ENCODE data around the gene GPX2. TPM values are rescaled to one million over a fixed set of nuclear protein-coding genes. Genes with fewer than 3 reads are reported as not detected.

GPX2 gene
- total and polyA plus RNA-seq, 2 of the 4 experiments (the other 2 are of a cell fraction): not detected

GRCh38 chr14:64950889-64951288 lies 8.3 kb upstream of the GPX2 start:
- peaks cover 11% of the 10 kb centered on the region; the same call in 1 of the 2 replicates for H3K36me3 ChIP-seq (ENCODE audit: control insufficient read depth, insufficient read depth, low read length)
- CTCF ChIA-PET: no interaction called here
- no peak overlapping the region for H2BK20ac ChIP-seq (ENCODE audit: low read depth, low read length)
- no peak overlapping the region for H3K23ac ChIP-seq (ENCODE audit: low read depth, low read length)
- H3K18ac ChIP-seq (ENCODE audit: low read depth, low read length): no peak overlapping the region
- H4K20me1 ChIP-seq (ENCODE audit: insufficient read depth, low read length): no peaks in the 10 kb centered on the region
- no peak overlapping the region for H4K91ac ChIP-seq (ENCODE audit: insufficient read depth, low read depth, low read length)
- H2BK5ac ChIP-seq (ENCODE audit: low read depth, low read length, poor library complexity, severe bottlenecking): no peak overlapping the region
- H4K5ac ChIP-seq (ENCODE audit: low read depth, low read length): no peak overlapping the region
- H3K79me1 ChIP-seq (ENCODE audit: low read depth in 1 of 2, low read length in 2 of 2): no peaks in the 10 kb centered on the region; a peak in 1 of 4 replicates
- TF ChIP-seq SMC3 (IDR thresholded peaks at IDR 0.05; ENCODE audit: low read depth, low read length) (no peak), POLR2A (IDR thresholded peaks at IDR 0.05; ENCODE audit: low read depth, low read length) (no peak), BHLHE40 (IDR thresholded peaks at IDR 0.05; ENCODE audit: low read depth, low read length) (no peak), MAFK (IDR thresholded peaks at IDR 0.05; ENCODE audit: low read depth, low read length) (no peak), CEBPB (IDR thresholded peaks at IDR 0.05; ENCODE audit: low read depth, low read length) (no peak), RAD21 (IDR thresholded peaks at IDR 0.05; ENCODE audit: low read length) (no peak), RCOR1 (IDR thresholded peaks at IDR 0.05; ENCODE audit: insufficient replicate concordance, low read length) (no peak), NFE2L2 (IDR thresholded peaks at IDR 0.05; ENCODE audit: low read depth, low read length) (no peak), MAZ (IDR thresholded peaks at IDR 0.05; ENCODE audit: borderline replicate concordance, low read depth, low read length) (no peak), USF2 (IDR thresholded peaks at IDR 0.05; ENCODE audit: low read depth, low read length) (no peak), RFX5 (IDR thresholded peaks at IDR 0.05; ENCODE audit: low read depth, low read length) (no peak), ELK1 (IDR thresholded peaks at IDR 0.05; ENCODE audit: borderline replicate concordance, low read depth, low read length) (no peak), FOS (IDR thresholded peaks at IDR 0.05; ENCODE audit: low read depth, low read length) (no peak), CTCF (conservative IDR thresholded peaks at IDR 0.05; ENCODE audit: low read depth, low read length) (no peak), CHD1 (IDR thresholded peaks at IDR 0.05; ENCODE audit: low read depth, low read length) (no peak), MXI1 (IDR thresholded peaks at IDR 0.05; ENCODE audit: borderline replicate concordance, low read depth, low read length) (no peak)
- no peak overlapping the region for H3K27ac ChIP-seq (ENCODE audit: insufficient read depth, low read length)
- no peak overlapping the region for H2BK120ac ChIP-seq (ENCODE audit: low read depth, low read length)
- in situ Hi-C loops (cut with MboI; ENCODE audit: low sequenced_read_pairs) (no loop called here), dilution Hi-C loops (cut with HindIII; ENCODE audit: low sequenced_read_pairs, unreplicated experiment) (no loop called here), intact Hi-C loops (cut with micrococcal nuclease) (no loop called here)
- peaks cover 2% of the 10 kb centered on the region; the same call in 1 of the 2 replicates for H3K9me1 ChIP-seq (ENCODE audit: insufficient read depth, low read length)
- ATAC-seq (ENCODE audit: low read depth): no peak
- H3K4me3 ChIP-seq (ENCODE audit: insufficient read depth, low read depth, low read length): no peak overlapping the region
- H3K4me1 ChIP-seq (ENCODE audit: control insufficient read depth, insufficient read depth, low read length): no peaks in the 10 kb centered on the region
- POLR2A ChIA-PET (ENCODE audit: unreplicated experiment): no interaction called here
- no peak for DNase-seq
- no peak overlapping the region for H3K14ac ChIP-seq (replicated peaks; ENCODE audit: low read depth, low read length)
- H4K8ac ChIP-seq (ENCODE audit: low read depth in 2 of 2, low read length in 2 of 2): no peak overlapping the region
- H3K27me3 ChIP-seq (ENCODE audit: control insufficient read depth, insufficient read depth, low read length): no peaks in the 10 kb centered on the region
- no peak overlapping the region for H2AK9ac ChIP-seq (replicated peaks; ENCODE audit: low read depth, low read length, poor library complexity)
- WGBS, 2 experiments (ENCODE audit: extremely low coverage in 2 of 2, insufficient read length in 1 of 2): 80% methylated on average over 1 of the region's 8 CpGs; no CpG with 5 or more reads in 1 of the 2 experiments
- no peaks in the 10 kb centered on the region for H3K9me3 ChIP-seq (ENCODE audit: control insufficient read depth, insufficient read depth, low read length)
- no peak overlapping the region for H3K4me2 ChIP-seq (ENCODE audit: low read depth, low read length)
- H2AK5ac ChIP-seq (ENCODE audit: low read depth, low read length): no peak overlapping the region
- H3K9ac ChIP-seq (ENCODE audit: low read depth, low read length): no peak overlapping the region
- no peak overlapping the region for H3K56ac ChIP-seq (ENCODE audit: extremely low read depth, insufficient read depth, low read length)
- H3K4ac ChIP-seq (ENCODE audit: low read depth, low read length): no peak overlapping the region
- H2AFZ ChIP-seq (replicated peaks; ENCODE audit: low read length, poor library complexity): no peak overlapping the region
- no TSS peak for BruUV-seq (replicated peaks)
- no peak overlapping the region for H2BK15ac ChIP-seq (ENCODE audit: low read depth, low read length)
